ENCODE data around the gene CPLX3. TPM values are rescaled to one million over a fixed set of nuclear protein-coding genes. Genes with fewer than 3 reads are reported as not detected.
A peak's percentile ranks its signal among the peaks of the same experiment; 100 is the strongest.

CPLX3 gene
- total RNA-seq, 2 experiments from 2014 or later, result 0.17 to 0.28 TPM

- peaks cover 48% of the 10 kb centered on the region for H3K36me3 Mint-ChIP-seq
- H3K27ac Mint-ChIP-seq, result peak overlapping the region; percentile 58
- H3K4me1 Mint-ChIP-seq, result peaks cover 69% of the 10 kb centered on the region
- H3K9me3 Mint-ChIP-seq, result no peaks in the 10 kb centered on the region
- no peak for DNase-seq
- peak overlapping the region; percentile 52 for H3K4me3 Mint-ChIP-seq
- ATAC-seq (ENCODE audit: low read depth), result no peak
- POLR2A ChIA-PET, result interaction anchor here (0.8 to 2.9 kb wide), 2 partner anchors 10 to 23 kb away, joined by 3 to 15 read pairs; no protein-coding TSS in a partner anchor
- H3K27me3 Mint-ChIP-seq, result no peaks in the 10 kb centered on the region
Observed at GRCh38 chr15:74868059-74868458, 41.6 kb downstream of the CPLX3 start.

- no peak for ATAC-seq (ENCODE audit: low read depth)
- Mint-ChIP-seq H3K27me3 (no peaks in the 10 kb centered on the region), H3K4me1 (peaks cover 61% of the 10 kb centered on the region), H3K4me3 (peak overlapping the region; percentile 95), H3K9me3 (no peaks in the 10 kb centered on the region), H3K27ac (peak overlapping the region; percentile 87), H3K36me3 (peaks cover 43% of the 10 kb centered on the region)
- DNase-seq, result no peak
- POLR2A ChIA-PET, result interaction anchor here (0.5 to 2.0 kb wide), 14 partner anchors 11 to 875 kb away, joined by 3 to 15 read pairs (median 4); partner anchors contain the start of genes FAM219B, MPI, PML and ULK3
Observed at GRCh38 chr15:74869372-74869725, 42.9 kb downstream of the CPLX3 start.

- peak; percentile 30 for ATAC-seq (ENCODE audit: low read depth)
- POLR2A ChIA-PET, result interaction anchor here (0.6 to 2.0 kb wide), 16 partner anchors 12 to 875 kb away, joined by 3 to 15 read pairs (median 4); partner anchors contain the start of genes COX5A, FAM219B, MPI and PML
- no peak for DNase-seq
- peaks cover 57% of the 10 kb centered on the region for H3K4me1 Mint-ChIP-seq
- H3K9me3 Mint-ChIP-seq, result no peaks in the 10 kb centered on the region
- peak overlapping the region; percentile 95 for H3K4me3 Mint-ChIP-seq
- no peaks in the 10 kb centered on the region for H3K27me3 Mint-ChIP-seq
- peak overlapping the region; percentile 87 for H3K27ac Mint-ChIP-seq
- H3K36me3 Mint-ChIP-seq, result peaks cover 40% of the 10 kb centered on the region
Observed at GRCh38 chr15:74869726-74870407, 43.4 kb downstream of the CPLX3 start.

- Mint-ChIP-seq H3K27ac (peak overlapping the region; percentile 87), H3K36me3 (peaks cover 37% of the 10 kb centered on the region), H3K9me3 (peaks cover 2% of the 10 kb centered on the region), H3K4me1 (peaks cover 52% of the 10 kb centered on the region), H3K4me3 (peak overlapping the region; percentile 95), H3K27me3 (no peaks in the 10 kb centered on the region)
- DNase-seq, result no peak
- ATAC-seq (ENCODE audit: low read depth), result no peak
- POLR2A ChIA-PET, result interaction anchor here (0.6 to 2.0 kb wide), 14 partner anchors 12 to 876 kb away, joined by 3 to 15 read pairs (median 4); partner anchors contain the start of genes COX5A, FAM219B, MPI and PML
Observed at GRCh38 chr15:74870436-74871215, 44.2 kb downstream of the CPLX3 start.

GRCh38 chr15:74872702-74873035, 46.2 kb downstream of the CPLX3 start:
- no peak for DNase-seq
- ATAC-seq (ENCODE audit: low read depth), result no peak
- Mint-ChIP-seq H3K4me1 (peaks cover 38% of the 10 kb centered on the region), H3K4me3 (peak overlapping the region; percentile 95), H3K36me3 (peaks cover 24% of the 10 kb centered on the region), H3K27me3 (peaks cover 7% of the 10 kb centered on the region), H3K9me3 (peaks cover 2% of the 10 kb centered on the region), H3K27ac (peak overlapping the region; percentile 87)
- POLR2A ChIA-PET, result interaction anchor here (1.0 to 1.5 kb wide), 2 partner anchors 34 to 96 kb away, joined by 3 to 6 read pairs; partner anchors contain the start of gene FAM219B

GRCh38 chr15:74873036-74873755, 46.8 kb downstream of the CPLX3 start, which contains the start of gene SCAMP2:
Gene SCAMP2 (minus strand): TSS chr15:74873365. CDS start chr15:74873255, 110 bp downstream.
- ATAC-seq (ENCODE audit: low read depth) (peak; percentile 95), DNase-seq (peak; percentile 91)
- peak within 1 kb of the TSS; percentile 90 for H3K27ac Mint-ChIP-seq
- peaks cover 18% of the 10 kb centered on the region for H3K36me3 Mint-ChIP-seq
- peaks cover 7% of the 10 kb centered on the region for H3K27me3 Mint-ChIP-seq
- POLR2A ChIA-PET, result interaction anchor here (1.0 to 1.6 kb wide), 6 partner anchors 11 to 96 kb away, joined by 3 to 8 read pairs (median 6); partner anchors contain the start of genes FAM219B and MPI
- H3K4me1 Mint-ChIP-seq, result peaks cover 32% of the 10 kb centered on the region
- H3K4me3 Mint-ChIP-seq, result peak within 1 kb of the TSS; percentile 95
- H3K9me3 Mint-ChIP-seq, result peaks cover 2% of the 10 kb centered on the region

GRCh38 chr15:74873756-74874424, 47.5 kb downstream of the CPLX3 start:
- Mint-ChIP-seq H3K4me1 (peaks cover 28% of the 10 kb centered on the region), H3K36me3 (peaks cover 13% of the 10 kb centered on the region), H3K27me3 (peaks cover 7% of the 10 kb centered on the region), H3K9me3 (peaks cover 2% of the 10 kb centered on the region), H3K4me3 (peak overlapping the region; percentile 95), H3K27ac (peak overlapping the region; percentile 90)
- POLR2A ChIA-PET, result interaction anchor here (1.3 to 1.6 kb wide), 5 partner anchors 10 to 87 kb away, joined by 4 to 8 read pairs (median 6); partner anchors contain the start of genes FAM219B and MPI
- DNase-seq (no peak), ATAC-seq (ENCODE audit: low read depth) (no peak)

- no peak for ATAC-seq (ENCODE audit: low read depth)
- H3K27ac Mint-ChIP-seq, result no peak overlapping the region
- DNase-seq, result no peak
- POLR2A ChIA-PET, result no interaction called here
- H3K27me3 Mint-ChIP-seq, result peaks cover 9% of the 10 kb centered on the region
- H3K4me3 Mint-ChIP-seq, result no peak overlapping the region
- H3K4me1 Mint-ChIP-seq, result peaks cover under 1% of the 10 kb centered on the region
- H3K36me3 Mint-ChIP-seq, result no peaks in the 10 kb centered on the region
- H3K9me3 Mint-ChIP-seq, result peaks cover 6% of the 10 kb centered on the region
Observed at GRCh38 chr15:74878273-74878672, 51.8 kb downstream of the CPLX3 start.

Small RNA genes within 50 kb of the gene (microRNA-seq; reads per million reads assigned to microRNA genes)
- gene MIR4513 (not detected), gene MIR6882 (not detected)

Other genes starting within 250 kb of the CPLX3 start
- gene CLK3, start 210.8 kb upstream of the CPLX3 start, total RNA-seq, result 100 to 1,000 TPM; 134 to 148 TPM
- 10 to 100 TPM; 46.7 to 47.0 TPM for gene EDC3, start 130.6 kb upstream of the CPLX3 start, total RNA-seq
- gene CYP1A1, start 101.1 kb upstream of the CPLX3 start, total RNA-seq, result 10 to 100 TPM; 12.0 to 12.4 TPM
- not detected for gene CYP1A2, start 77.8 kb upstream of the CPLX3 start, total RNA-seq
- 100 to 1,000 TPM; 269 to 281 TPM for gene CSK, start 44.5 kb upstream of the CPLX3 start, total RNA-seq
- gene LMAN1L, start 13.8 kb upstream of the CPLX3 start, total RNA-seq, result under 1 TPM; 0.36 to 0.37 TPM
- gene ULK3, start 16.5 kb downstream of the CPLX3 start, total RNA-seq, result 10 to 100 TPM; 59.9 to 60.4 TPM
- 100 to 1,000 TPM; 100 to 103 TPM for gene SCAMP2, start 46.7 kb downstream of the CPLX3 start, total RNA-seq
- gene MPI, start 63.4 kb downstream of the CPLX3 start, total RNA-seq, result 10 to 100 TPM; 68.7 to 72.9 TPM
- gene FAM219B, start 80.2 kb downstream of the CPLX3 start, total RNA-seq, result 100 to 1,000 TPM in 1 of 2 experiments, 10 to 100 TPM in 1; 90.3 to 113 TPM
- 100 to 1,000 TPM; 220 to 222 TPM for gene COX5A, start 111.4 kb downstream of the CPLX3 start, total RNA-seq
- gene RPP25, start 130.1 kb downstream of the CPLX3 start, total RNA-seq, result 1 to 10 TPM; 3.5 to 4.2 TPM
- gene SCAMP5, start 168.9 kb downstream of the CPLX3 start, total RNA-seq, result under 1 TPM in 1 of 2 experiments, not detected in 1; 0.22 TPM
- gene PPCDC, start 197.0 kb downstream of the CPLX3 start, total RNA-seq, result 10 to 100 TPM; 16.0 to 16.7 TPM

Data from activated naive CD8-positive, alpha-beta T cell treated with anti-CD3 and anti-CD28 coated beads, Interleukin-2, amount 10 ng/mL, durations not matched to agents 7 days and 5 days (primary cell).